Endothelial cell (in vitro differentiated cells): ENCODE data around the gene MAGI2. TPM values are rescaled to one million over a fixed set of nuclear protein-coding genes. Genes with fewer than 3 reads are reported as not detected.

ENCODE experiments used
- DNase-seq: peaks from one replicate; pipeline ENCODE4 v3.0.0; 2021; ENCODE audit warnings: low spot score
- H3K27ac Mint-ChIP-seq: one replicate; pipeline ENCODE4 v1.8.0; 2021; ENCODE audit warnings: mixed read lengths, inconsistent platforms; ENCODE audit not compliant: unreplicated experiment
- H3K27me3 Mint-ChIP-seq: one replicate; pipeline ENCODE4 v1.8.0; 2021; ENCODE audit warnings: mild to moderate bottlenecking, moderate library complexity, mixed read lengths, inconsistent platforms; ENCODE audit not compliant: unreplicated experiment
- H3K36me3 Mint-ChIP-seq: one replicate; pipeline ENCODE4 v1.8.0; 2021; ENCODE audit warnings: mild to moderate bottlenecking, low read depth, mixed read lengths, inconsistent platforms; ENCODE audit not compliant: unreplicated experiment
- H3K4me1 Mint-ChIP-seq: one replicate; pipeline ENCODE4 v1.8.0; 2021; ENCODE audit warnings: mild to moderate bottlenecking, mixed read lengths, inconsistent platforms; ENCODE audit not compliant: unreplicated experiment
- H3K4me3 Mint-ChIP-seq: one replicate; pipeline ENCODE4 v1.8.0; 2021; ENCODE audit warnings: mild to moderate bottlenecking, mixed read lengths, inconsistent platforms; ENCODE audit not compliant: unreplicated experiment
- H3K9me3 Mint-ChIP-seq: one replicate; pipeline ENCODE4 v1.8.0; 2021; ENCODE audit warnings: mixed read lengths, inconsistent platforms; ENCODE audit not compliant: unreplicated experiment
- CTCF ChIP-seq: fragments of 200-600 bp; sonication (generic); IDR thresholded peaks from one replicate; pipeline ENCODE4 v1.5.0; 2021; ENCODE audit warnings: antibody characterized with exemption; ENCODE audit not compliant: unreplicated experiment
- total RNA-seq: library from RNA; stranded (reverse); fragmentation: NEBNext Ultra II Directional; extraction: Animal tissue kit (Norgen Biotek cat#: 25700); gene quantifications from one replicate; pipeline ENCODE4 v1.2.1, GENCODE V29; 2021; ENCODE audit not compliant: unreplicated experiment

Gene MAGI2
- total RNA-seq, 1 donor from 2014 or later = 6.3 TPM

GRCh38 chr7:78904983-78905382 is 548.5 kb downstream of the MAGI2 start:
- Mint-ChIP-seq H3K4me3 (no peak overlapping the region), H3K36me3 (no peaks in the 10 kb centered on the region), H3K4me1 (no peaks in the 10 kb centered on the region), H3K27ac (no peak overlapping the region), H3K9me3 (no peaks in the 10 kb centered on the region), H3K27me3 (no peaks in the 10 kb centered on the region)
- no peak for DNase-seq
- TF ChIP-seq CTCF = no peak

- Mint-ChIP-seq H3K4me3 (no peak overlapping the region), H3K27me3 (no peaks in the 10 kb centered on the region)
- no peak for TF ChIP-seq CTCF
These were observed 551.9 kb downstream of the MAGI2 start for GRCh38 chr7:78901566-78901965.

GRCh38 chr7:78900806-78901205 is 552.7 kb downstream of the MAGI2 start:
- TF ChIP-seq CTCF = no peak
- Mint-ChIP-seq H3K27ac (no peak overlapping the region), H3K27me3 (no peaks in the 10 kb centered on the region), H3K9me3 (no peaks in the 10 kb centered on the region), H3K4me3 (no peak overlapping the region), H3K36me3 (no peaks in the 10 kb centered on the region), H3K4me1 (no peaks in the 10 kb centered on the region)
- DNase-seq = no peak

More at GRCh38 chr7:78901566-78901965, 551.9 kb downstream of the MAGI2 start:
- H3K27ac Mint-ChIP-seq = no peak overlapping the region
- H3K4me1 Mint-ChIP-seq = no peaks in the 10 kb centered on the region
- H3K9me3 Mint-ChIP-seq = no peaks in the 10 kb centered on the region
- DNase-seq = no peak
- no peaks in the 10 kb centered on the region for H3K36me3 Mint-ChIP-seq

- Mint-ChIP-seq H3K4me1 (no peaks in the 10 kb centered on the region), H3K27ac (no peak overlapping the region), H3K9me3 (no peaks in the 10 kb centered on the region), H3K4me3 (no peak overlapping the region), H3K27me3 (no peaks in the 10 kb centered on the region), H3K36me3 (no peaks in the 10 kb centered on the region)
- DNase-seq = no peak
- TF ChIP-seq CTCF = no peak
These were observed 558.1 kb downstream of the MAGI2 start for GRCh38 chr7:78895393-78895792.

GRCh38 chr7:78879206-78879605 is 574.3 kb downstream of the MAGI2 start:
- Mint-ChIP-seq H3K36me3 (no peaks in the 10 kb centered on the region), H3K9me3 (no peaks in the 10 kb centered on the region), H3K27ac (no peak overlapping the region), H3K4me1 (no peaks in the 10 kb centered on the region), H3K4me3 (no peak overlapping the region), H3K27me3 (peaks cover 4% of the 10 kb centered on the region)
- TF ChIP-seq CTCF = no peak
- DNase-seq = no peak
